ENCODE data around the gene CLTCL1. TPM values are rescaled to one million over a fixed set of nuclear protein-coding genes. Genes with fewer than 3 reads are reported as not detected.

CLTCL1 gene
- total and polyA plus RNA-seq, 2 donors (not counting 1 experiment from before 2014, with no cell fraction given) = 1.0 to 5.5 TPM

GRCh38 chr22:19207401-19207808 is 84.1 kb downstream of the CLTCL1 start:
- H3K9ac ChIP-seq (ENCODE audit: low read length) = no peak overlapping the region
- H3K27ac ChIP-seq (ENCODE audit: low read length in 2 of 2) = no peak overlapping the region
- H3K4me3 ChIP-seq (ENCODE audit: control extremely low read depth in 1 of 5, extremely low read depth in 1 of 5, insufficient read depth in 1 of 5, low read depth in 2 of 5, low read length in 4 of 5) = no peak overlapping the region
- TF ChIP-seq EZH2 (IDR thresholded peaks at IDR 0.05; ENCODE audit: borderline replicate concordance, insufficient read depth, low read depth, low read length, poor library complexity, severe bottlenecking) (no peak), CTCF (IDR thresholded peaks at IDR 0.05) (no peak)
- intact Hi-C loops (cut with micrococcal nuclease) = no loop called here
- H3K27me3 Mint-ChIP-seq = peaks cover 24% of the 10 kb centered on the region
- no peaks in the 10 kb centered on the region for H3K9me3 ChIP-seq (ENCODE audit: control extremely low read depth in 1 of 3, control insufficient read depth in 2 of 3, insufficient read depth in 1 of 3, low read length in 2 of 3)
- ChIA-PET POLR2A (no interaction called here), CTCF (no interaction called here)
- H3K9me3 Mint-ChIP-seq (ENCODE audit: insufficient read depth) = no peaks in the 10 kb centered on the region
- no peak overlapping the region for H3K27ac Mint-ChIP-seq
- no peaks in the 10 kb centered on the region for H3K36me3 ChIP-seq (replicated peaks in 1 of 2; ENCODE audit: control extremely low read depth in 1 of 2, control insufficient read depth in 1 of 2, extremely low read depth in 1 of 2, insufficient read depth in 2 of 2, low read length in 1 of 2)
- no peak overlapping the region for H3K4me2 ChIP-seq (replicated peaks; ENCODE audit: low read depth, low read length, poor library complexity, severe bottlenecking)
- no peak for DNase-seq
- H3K4me1 Mint-ChIP-seq = no peaks in the 10 kb centered on the region
- no peak for ATAC-seq (ENCODE audit: low read depth)
- H3K4me3 Mint-ChIP-seq = no peak overlapping the region
- no peak overlapping the region for H2AFZ ChIP-seq (ENCODE audit: insufficient read depth, low read depth, low read length, poor library complexity, severe bottlenecking)
- H3K4me1 ChIP-seq (ENCODE audit: control insufficient read depth in 2 of 2, insufficient read depth in 2 of 2, low read length in 2 of 2) = no peaks in the 10 kb centered on the region
- 61% methylated on average over 7 of the region's 9 CpGs for WGBS (ENCODE audit: insufficient coverage)
- H3K27me3 ChIP-seq (replicated peaks in 1 of 4; ENCODE audit: control extremely low read depth in 1 of 4, control insufficient read depth in 3 of 4, insufficient read depth in 4 of 4, low read length in 3 of 4) = peaks cover 0 to 7% (median 2%) of the 10 kb centered on the region in 4 experiments
- H4K20me1 ChIP-seq (ENCODE audit: control insufficient read depth, insufficient read depth, low read length, poor library complexity, severe bottlenecking) = no peaks in the 10 kb centered on the region
- H3K79me2 ChIP-seq (ENCODE audit: control insufficient read depth, insufficient read depth, low read length) = no peaks in the 10 kb centered on the region

- intact Hi-C loops (cut with micrococcal nuclease) = no loop called here
- H3K9ac ChIP-seq (ENCODE audit: low read length) = no peak overlapping the region
- H3K36me3 ChIP-seq (replicated peaks in 1 of 2; ENCODE audit: control extremely low read depth in 1 of 2, control insufficient read depth in 1 of 2, extremely low read depth in 1 of 2, insufficient read depth in 2 of 2, low read length in 1 of 2) = no peaks in the 10 kb centered on the region
- 100% methylated on average over 4 of the region's 6 CpGs for WGBS (ENCODE audit: insufficient coverage)
- H3K9me3 ChIP-seq (ENCODE audit: control extremely low read depth in 1 of 3, control insufficient read depth in 2 of 3, insufficient read depth in 1 of 3, low read length in 2 of 3) = no peaks in the 10 kb centered on the region
- H3K27me3 Mint-ChIP-seq = peaks cover 24% of the 10 kb centered on the region
- no peaks in the 10 kb centered on the region for H3K4me1 Mint-ChIP-seq
- H4K20me1 ChIP-seq (ENCODE audit: control insufficient read depth, insufficient read depth, low read length, poor library complexity, severe bottlenecking) = no peaks in the 10 kb centered on the region
- POLR2A ChIA-PET = no interaction called here
- no peak overlapping the region for H3K4me3 ChIP-seq (ENCODE audit: control extremely low read depth in 1 of 5, extremely low read depth in 1 of 5, insufficient read depth in 1 of 5, low read depth in 2 of 5, low read length in 4 of 5)
- no peaks in the 10 kb centered on the region for H3K9me3 Mint-ChIP-seq (ENCODE audit: insufficient read depth)
- H2AFZ ChIP-seq (ENCODE audit: insufficient read depth, low read depth, low read length, poor library complexity, severe bottlenecking) = no peak overlapping the region
- no peaks in the 10 kb centered on the region for H3K4me1 ChIP-seq (ENCODE audit: control insufficient read depth in 2 of 2, insufficient read depth in 2 of 2, low read length in 2 of 2)
- H3K4me3 Mint-ChIP-seq = no peak overlapping the region
- ATAC-seq (ENCODE audit: low read depth) = no peak
- H3K27me3 ChIP-seq (replicated peaks in 1 of 4; ENCODE audit: control extremely low read depth in 1 of 4, control insufficient read depth in 3 of 4, insufficient read depth in 4 of 4, low read length in 3 of 4) = peaks cover 0 to 5% (median 2%) of the 10 kb centered on the region in 4 experiments
- DNase-seq = no peak
- no peak overlapping the region for H3K4me2 ChIP-seq (replicated peaks; ENCODE audit: low read depth, low read length, poor library complexity, severe bottlenecking)
- CTCF ChIA-PET = interaction anchor here (0.7 kb wide), 1 partner anchor 33 kb away, joined by 3 read pairs; no protein-coding TSS in a partner anchor
- no peak overlapping the region for H3K27ac ChIP-seq (ENCODE audit: low read length in 2 of 2)
- H3K79me2 ChIP-seq (ENCODE audit: control insufficient read depth, insufficient read depth, low read length) = no peaks in the 10 kb centered on the region
- no peak overlapping the region for H3K27ac Mint-ChIP-seq
- TF ChIP-seq CTCF (IDR thresholded peaks at IDR 0.05) (no peak), EZH2 (IDR thresholded peaks at IDR 0.05; ENCODE audit: borderline replicate concordance, insufficient read depth, low read depth, low read length, poor library complexity, severe bottlenecking) (no peak)
These were observed 85.2 kb downstream of the CLTCL1 start for GRCh38 chr22:19206287-19206686.

Measured in B cell (primary cell).